Dendritic cell treated with granulocyte-macrophage colony-stimulating factor and Interleukin-4, amounts not matched to agents 40 ng/mL and 50 ng/mL, for 4 days (primary cell): Measurements from ENCODE around the gene SELPLG.
A peak's percentile ranks its signal among the peaks of the same experiment; 100 is the strongest.
"Not testable (repeated sequence)": the region's sequence is repeated elsewhere in the genome, so short reads cannot be mapped to it uniquely, and the experiment has no call there.

ENCODE experiments used
- H3K27ac Mint-ChIP-seq: one replicate; pipeline ENCODE4 v1.8.0; 2022; ENCODE audit warnings: mild to moderate bottlenecking, mixed read lengths
- H3K27me3 Mint-ChIP-seq: one replicate; pipeline ENCODE4 v1.8.0; 2022; ENCODE audit warnings: mild to moderate bottlenecking, mixed read lengths
- H3K36me3 Mint-ChIP-seq: one replicate; pipeline ENCODE4 v1.8.0; 2022; ENCODE audit warnings: low read depth, mixed read lengths
- H3K4me1 Mint-ChIP-seq: one replicate; pipeline ENCODE4 v1.8.0; 2022; ENCODE audit warnings: low read depth, mixed read lengths
- H3K4me3 Mint-ChIP-seq: one replicate; pipeline ENCODE4 v1.8.0; 2022; ENCODE audit warnings: mild to moderate bottlenecking, moderate library complexity, mixed read lengths
- H3K9me3 Mint-ChIP-seq: one replicate; pipeline ENCODE4 v1.8.0; 2022; ENCODE audit warnings: mixed read lengths
- intact Hi-C: fragments of 100-400 bp; cut with micrococcal nuclease; formaldehyde crosslinking; loops from one replicate; pipeline ENCODE4 v1.15.0; 2022

The SELPLG gene

GRCh38 chr12:108666401-108666881 lies 32.7 kb upstream of the SELPLG start:
- peaks cover 37% of the 10 kb centered on the region for H3K36me3 Mint-ChIP-seq
- intact Hi-C loops: loop anchor here (5.0 to 10.0 kb wide), 2 partner anchors 56 to 428 kb away; partner anchors contain the start of genes ALKBH2 and UNG
- H3K9me3 Mint-ChIP-seq: no peaks in the 10 kb centered on the region
- H3K27me3 Mint-ChIP-seq: no peaks in the 10 kb centered on the region
- H3K4me3 Mint-ChIP-seq: no peak overlapping the region
- peaks cover 65% of the 10 kb centered on the region for H3K4me1 Mint-ChIP-seq
- peak overlapping the region; percentile 64 for H3K27ac Mint-ChIP-seq

- intact Hi-C loops: loop anchor here (1.0 to 10.0 kb wide), 4 partner anchors 27 to 429 kb away; partner anchors contain the start of genes ALKBH2 and UNG
- Mint-ChIP-seq H3K9me3 (no peaks in the 10 kb centered on the region), H3K36me3 (peaks cover 36% of the 10 kb centered on the region), H3K4me1 (peaks cover 60% of the 10 kb centered on the region), H3K27me3 (no peaks in the 10 kb centered on the region), H3K27ac (peak overlapping the region; percentile 82), H3K4me3 (no peak overlapping the region)
Measured at GRCh38 chr12:108665608-108666202, 32.0 kb upstream of the SELPLG start.

GRCh38 chr12:108664338-108665258 lies 30.9 kb upstream of the SELPLG start:
- no peaks in the 10 kb centered on the region for H3K9me3 Mint-ChIP-seq
- H3K27ac Mint-ChIP-seq: peak overlapping the region; percentile 82
- no peaks in the 10 kb centered on the region for H3K27me3 Mint-ChIP-seq
- H3K4me1 Mint-ChIP-seq: peaks cover 51% of the 10 kb centered on the region
- H3K4me3 Mint-ChIP-seq: peak overlapping the region; percentile 23
- peaks cover 33% of the 10 kb centered on the region for H3K36me3 Mint-ChIP-seq
- intact Hi-C loops: loop anchor here (1.0 to 10.0 kb wide), 4 partner anchors 26 to 430 kb away; partner anchors contain the start of genes ALKBH2 and UNG

- Mint-ChIP-seq H3K36me3 (peaks cover 42% of the 10 kb centered on the region), H3K4me1 (peaks cover 44% of the 10 kb centered on the region), H3K9me3 (no peaks in the 10 kb centered on the region), H3K4me3 (no peak overlapping the region), H3K27me3 (no peaks in the 10 kb centered on the region), H3K27ac (peak overlapping the region; percentile 82)
- intact Hi-C loops: loop anchor here (2.0 to 10.0 kb wide), 2 partner anchors 25 to 431 kb away; partner anchors contain the start of genes ALKBH2 and UNG
Measured at GRCh38 chr12:108663324-108664015, 29.8 kb upstream of the SELPLG start.

GRCh38 chr12:108658115-108658514 lies 24.4 kb upstream of the SELPLG start:
- H3K27ac Mint-ChIP-seq, H3K4me3 Mint-ChIP-seq, intact Hi-C loops, H3K27me3 Mint-ChIP-seq, H3K9me3 Mint-ChIP-seq: not testable (repeated sequence)
- Mint-ChIP-seq H3K36me3 (peaks cover 87% of the 10 kb centered on the region), H3K4me1 (peaks cover 14% of the 10 kb centered on the region)

- Mint-ChIP-seq H3K27me3 (no peaks in the 10 kb centered on the region), H3K36me3 (peaks cover 92% of the 10 kb centered on the region), H3K4me3 (no peak overlapping the region), H3K9me3 (no peaks in the 10 kb centered on the region), H3K27ac (no peak overlapping the region), H3K4me1 (peaks cover 14% of the 10 kb centered on the region)
- intact Hi-C loops: no loop called here
Measured at GRCh38 chr12:108657130-108657745, 23.5 kb upstream of the SELPLG start.

GRCh38 chr12:108656247-108656646 lies 22.6 kb upstream of the SELPLG start:
- Mint-ChIP-seq H3K36me3 (peaks cover 92% of the 10 kb centered on the region), H3K4me1 (peaks cover 14% of the 10 kb centered on the region)
- H3K9me3 Mint-ChIP-seq, H3K27me3 Mint-ChIP-seq, H3K27ac Mint-ChIP-seq, intact Hi-C loops, H3K4me3 Mint-ChIP-seq: not testable (repeated sequence)

- H3K27me3 Mint-ChIP-seq, H3K9me3 Mint-ChIP-seq, intact Hi-C loops, H3K4me3 Mint-ChIP-seq: not testable (repeated sequence)
- Mint-ChIP-seq H3K36me3 (peaks cover 92% of the 10 kb centered on the region), H3K4me1 (peaks cover 14% of the 10 kb centered on the region), H3K27ac (peak overlapping the region; percentile 54)
Measured at GRCh38 chr12:108655812-108656175, 22.1 kb upstream of the SELPLG start.

- Mint-ChIP-seq H3K36me3 (peaks cover 96% of the 10 kb centered on the region), H3K4me1 (peaks cover 16% of the 10 kb centered on the region)
- H3K27me3 Mint-ChIP-seq, H3K9me3 Mint-ChIP-seq, intact Hi-C loops, H3K27ac Mint-ChIP-seq, H3K4me3 Mint-ChIP-seq: not testable (repeated sequence)
Measured at GRCh38 chr12:108654622-108655021, 20.9 kb upstream of the SELPLG start.

GRCh38 chr12:108653922-108654321 lies 20.2 kb upstream of the SELPLG start:
- peak overlapping the region; percentile 50 for H3K27ac Mint-ChIP-seq
- H3K4me3 Mint-ChIP-seq: no peak overlapping the region
- peaks cover 98% of the 10 kb centered on the region for H3K36me3 Mint-ChIP-seq
- intact Hi-C loops: no loop called here
- no peaks in the 10 kb centered on the region for H3K9me3 Mint-ChIP-seq
- no peaks in the 10 kb centered on the region for H3K27me3 Mint-ChIP-seq
- peaks cover 22% of the 10 kb centered on the region for H3K4me1 Mint-ChIP-seq

- H3K27ac Mint-ChIP-seq: peak overlapping the region; percentile 50
- no peaks in the 10 kb centered on the region for H3K27me3 Mint-ChIP-seq
- intact Hi-C loops: no loop called here
- H3K4me3 Mint-ChIP-seq: no peak overlapping the region
- H3K36me3 Mint-ChIP-seq: peaks cover 98% of the 10 kb centered on the region
- peaks cover 27% of the 10 kb centered on the region for H3K4me1 Mint-ChIP-seq
- no peaks in the 10 kb centered on the region for H3K9me3 Mint-ChIP-seq
Measured at GRCh38 chr12:108653082-108653516, 19.4 kb upstream of the SELPLG start.

- Mint-ChIP-seq H3K9me3 (no peaks in the 10 kb centered on the region), H3K36me3 (peaks cover 98% of the 10 kb centered on the region), H3K27me3 (no peaks in the 10 kb centered on the region), H3K27ac (peak overlapping the region; percentile 69), H3K4me1 (peaks cover 53% of the 10 kb centered on the region), H3K4me3 (no peak overlapping the region)
- intact Hi-C loops: no loop called here
Measured at GRCh38 chr12:108650083-108650482, 16.4 kb upstream of the SELPLG start.

GRCh38 chr12:108649669-108650068 lies 16.0 kb upstream of the SELPLG start:
- Mint-ChIP-seq H3K9me3 (no peaks in the 10 kb centered on the region), H3K27me3 (no peaks in the 10 kb centered on the region), H3K4me1 (peaks cover 57% of the 10 kb centered on the region), H3K36me3 (peaks cover 98% of the 10 kb centered on the region), H3K27ac (peak overlapping the region; percentile 69), H3K4me3 (no peak overlapping the region)
- intact Hi-C loops: no loop called here
